Spinal cord (tissue), 10 donors: ENCODE results near the gene PRKCA. TPM values are rescaled to one million over a fixed set of nuclear protein-coding genes. Genes with fewer than 3 reads are reported as not detected.
A peak's percentile ranks its signal among the peaks of the same experiment; 100 is the strongest.

Experiments
- DNase-seq, 6 donors: peaks; one replicate each; pipeline versions ENCODE4 v3.0.0 to v3.0.0-alpha.2; 2013 to 2015; ENCODE audit warnings: low spot score in 6 of 6, low read depth in 4 of 6
- H3K27ac ChIP-seq: one replicate; pipeline ENCODE4 v1.5.1; 2013; ENCODE audit warnings: low read depth, low read length, control low read depth
- H3K27me3 ChIP-seq: one replicate; pipeline ENCODE4 v1.6.1; 2013; ENCODE audit warnings: low read length; ENCODE audit not compliant: control insufficient read depth, insufficient read depth
- H3K36me3 ChIP-seq: one replicate; pipeline ENCODE4 v1.6.1; 2013; ENCODE audit warnings: low read length; ENCODE audit not compliant: control insufficient read depth, insufficient read depth
- H3K4me1 ChIP-seq: one replicate; pipeline ENCODE4 v1.6.1; 2013; ENCODE audit warnings: low read length; ENCODE audit not compliant: control insufficient read depth, insufficient read depth
- H3K4me3 ChIP-seq: one replicate; pipeline ENCODE4 v1.5.1; 2013; ENCODE audit warnings: low read depth, low read length, control low read depth
- H3K9me3 ChIP-seq: one replicate; pipeline ENCODE4 v1.6.1; 2013; ENCODE audit warnings: low read length; ENCODE audit not compliant: control insufficient read depth, insufficient read depth
- WGBS: methylation state at CpG from one replicate; pipeline ENCODE4 v1.1.5; 2013; ENCODE audit warnings: missing lambda C conversion rate; ENCODE audit not compliant: insufficient coverage; 5-methylcytosine and 5-hydroxymethylcytosine counted together
- polyA plus RNA-seq, 2 donors: library from polyadenylated mRNA; unstranded; fragments of 120-200 nt; gene quantifications; one replicate each; pipeline ENCODE4 v1.2.1, GENCODE V29; 2013; ENCODE audit not compliant: insufficient read length in 2 of 2
- total RNA-seq, 2 donors: library from RNA; depleted of rRNA in 1 of 2; stranded (reverse); fragments of 120-200 nt in 1 of 2; fragments of >200 nt in 1 of 2; gene quantifications; one replicate each; pipeline versions ENCODE4 v1.2.3 to v1.2.4, GENCODE V29; 2013 to 2014
- donor health status: healthy.

PRKCA gene
- total and polyA plus RNA-seq, 4 donors = 42.4 to 51.3 (median 48.2) TPM

DNA sequence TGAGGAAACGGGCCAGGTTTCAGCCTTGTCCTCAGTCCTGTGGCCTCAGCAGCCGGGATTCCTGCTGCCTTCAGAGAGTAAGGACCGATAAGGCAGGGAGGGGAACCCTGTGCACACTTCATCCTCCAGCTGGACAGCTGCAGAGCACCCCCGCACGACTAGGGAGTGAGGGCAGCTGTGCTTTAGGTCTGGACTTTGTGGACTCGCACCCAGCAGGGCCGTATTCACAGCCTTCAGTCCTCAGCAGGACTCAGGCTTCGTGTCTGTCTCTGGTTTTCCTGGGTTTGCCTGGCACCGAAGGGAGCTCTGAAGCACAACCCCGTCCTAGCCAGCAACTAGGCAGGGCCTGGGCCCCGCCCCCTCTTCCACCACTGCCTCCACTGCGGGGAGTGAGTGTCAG is 486.7 kb downstream of the PRKCA start:
- H3K9me3 ChIP-seq = no peaks in the 10 kb centered on the region
- whole genome bisulfite sequencing = 57% methylated on average over 12 of the region's 12 CpGs
- H3K4me1 ChIP-seq = peaks cover 35% of the 10 kb centered on the region
- DNase-seq = no peak
- H3K4me3 ChIP-seq = no peak overlapping the region
- peaks cover 30% of the 10 kb centered on the region for H3K36me3 ChIP-seq
- no peaks in the 10 kb centered on the region for H3K27me3 ChIP-seq
- no peak overlapping the region for H3K27ac ChIP-seq

DNA sequence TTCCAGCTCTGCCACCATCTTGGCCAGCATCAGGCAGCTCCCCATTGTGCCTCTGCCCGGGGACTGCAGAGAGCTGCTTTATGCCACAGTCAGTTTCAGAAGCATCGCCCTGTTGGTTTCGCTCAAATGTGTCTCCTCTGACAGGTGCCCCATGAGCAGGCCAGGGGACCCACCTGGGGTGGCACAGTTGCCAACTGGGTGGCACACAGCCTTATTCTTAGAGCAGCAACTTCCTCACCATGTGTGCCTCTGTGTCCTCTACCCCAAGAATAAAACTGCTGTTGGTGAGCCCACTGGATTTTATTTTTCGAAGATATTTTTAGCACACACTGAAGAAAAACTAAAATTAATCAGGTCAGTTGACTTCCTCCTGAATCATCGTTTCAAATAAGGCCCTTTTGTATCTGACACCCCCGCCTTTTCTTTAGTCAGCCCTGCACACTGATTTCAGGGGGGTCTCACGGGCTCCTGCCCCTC is 487.6 kb downstream of the PRKCA start:
- Histone ChIP-seq H3K9me3 (no peaks in the 10 kb centered on the region), H3K36me3 (peaks cover 23% of the 10 kb centered on the region), H3K27me3 (no peaks in the 10 kb centered on the region), H3K27ac (no peak overlapping the region), H3K4me1 (peaks cover 31% of the 10 kb centered on the region), H3K4me3 (no peak overlapping the region)
- WGBS = 70% methylated on average over 5 of the region's 7 CpGs
- no peak for DNase-seq

DNA sequence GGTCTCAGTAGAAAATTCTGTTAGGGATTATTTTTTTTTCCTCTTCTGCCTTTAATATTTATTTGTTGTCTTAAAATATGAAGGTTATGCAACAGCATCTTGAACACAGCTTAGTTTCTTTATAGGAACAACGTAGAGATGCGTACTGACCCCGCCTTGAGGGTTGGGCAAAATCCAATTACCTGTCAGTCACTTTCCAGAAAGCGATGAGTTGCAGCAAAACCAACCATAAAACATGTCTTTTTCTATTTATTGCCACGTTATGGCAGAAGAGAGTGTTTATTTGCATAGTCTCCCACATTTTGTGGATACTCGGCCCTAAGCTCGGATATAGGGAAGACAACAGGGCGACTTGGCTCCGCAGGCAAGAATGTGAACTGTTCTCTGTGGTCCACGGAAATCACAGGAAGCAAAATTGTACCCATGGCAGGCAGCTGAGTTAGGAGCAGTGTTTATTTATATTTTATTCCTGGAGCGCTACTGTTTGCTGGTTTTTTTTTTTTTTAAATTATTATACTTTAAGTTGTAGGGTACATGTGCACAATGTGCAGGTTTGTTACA is 488.2 kb downstream of the PRKCA start:
- WGBS = 66% methylated on average over 6 of the region's 11 CpGs
- Histone ChIP-seq H3K27me3 (no peaks in the 10 kb centered on the region), H3K27ac (no peak overlapping the region), H3K4me1 (peaks cover 31% of the 10 kb centered on the region), H3K9me3 (no peaks in the 10 kb centered on the region), H3K36me3 (peaks cover 22% of the 10 kb centered on the region), H3K4me3 (no peak overlapping the region)
- DNase-seq = peak in 1 of 6 donors; percentile 46

DNA sequence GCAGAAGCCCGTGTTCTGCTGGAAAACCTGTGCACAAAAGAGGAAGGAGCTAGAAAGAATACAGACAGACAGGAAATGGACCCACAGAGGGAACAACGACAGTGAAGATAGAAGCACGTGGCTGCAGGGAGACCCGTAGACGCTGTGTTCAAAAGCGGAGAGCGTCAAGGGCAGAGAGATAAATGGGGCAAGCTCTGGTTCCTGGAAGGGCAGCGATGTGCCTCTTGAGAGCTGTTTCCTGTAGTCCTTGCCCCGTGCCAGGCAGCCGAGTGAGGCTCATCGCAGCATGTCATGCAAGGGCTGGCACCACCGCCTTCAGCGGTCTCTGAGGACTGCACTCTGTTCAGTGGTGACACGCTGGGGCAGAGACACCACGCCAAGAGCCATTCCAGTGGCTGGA is 488.9 kb downstream of the PRKCA start:
- peak in 4 of 6 donors; percentile 29 to 81 (median 53) for DNase-seq

DNA sequence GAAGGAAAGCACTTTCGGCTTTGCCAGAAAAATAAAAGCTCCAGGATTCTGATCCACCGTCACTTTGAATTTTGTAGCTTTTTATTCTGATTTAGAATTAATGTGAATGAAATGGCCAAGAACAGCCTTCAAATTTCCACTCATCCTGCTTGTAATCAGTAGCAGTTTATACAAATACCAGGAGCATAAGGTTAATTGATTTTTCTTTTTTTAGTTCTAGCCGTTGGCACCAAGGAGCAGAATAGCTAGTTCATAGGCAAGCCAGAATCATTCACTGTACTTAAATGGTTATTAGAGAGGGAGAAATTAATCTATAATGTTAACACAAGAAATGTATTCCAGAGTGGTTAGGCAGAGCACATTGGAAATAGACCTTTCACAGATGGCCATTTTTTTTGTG is 491.4 kb downstream of the PRKCA start:
- no peaks in the 10 kb centered on the region for H3K9me3 ChIP-seq
- DNase-seq = peak in 1 of 6 donors; percentile 52
- H3K27ac ChIP-seq = no peak overlapping the region
- 100% methylated on average over 1 of the region's 3 CpGs for WGBS
- H3K36me3 ChIP-seq = peaks cover 23% of the 10 kb centered on the region
- H3K4me3 ChIP-seq = no peak overlapping the region
- H3K4me1 ChIP-seq = peaks cover 31% of the 10 kb centered on the region
- no peaks in the 10 kb centered on the region for H3K27me3 ChIP-seq

More for the DNA sequence above, 488.9 kb downstream of the PRKCA start:
- WGBS = 14% methylated on average over 15 of the region's 15 CpGs
- Histone ChIP-seq H3K9me3 (no peaks in the 10 kb centered on the region), H3K27ac (peak overlapping the region; percentile 22), H3K4me1 (peaks cover 31% of the 10 kb centered on the region), H3K27me3 (no peaks in the 10 kb centered on the region), H3K4me3 (no peak overlapping the region), H3K36me3 (peaks cover 20% of the 10 kb centered on the region)

DNA sequence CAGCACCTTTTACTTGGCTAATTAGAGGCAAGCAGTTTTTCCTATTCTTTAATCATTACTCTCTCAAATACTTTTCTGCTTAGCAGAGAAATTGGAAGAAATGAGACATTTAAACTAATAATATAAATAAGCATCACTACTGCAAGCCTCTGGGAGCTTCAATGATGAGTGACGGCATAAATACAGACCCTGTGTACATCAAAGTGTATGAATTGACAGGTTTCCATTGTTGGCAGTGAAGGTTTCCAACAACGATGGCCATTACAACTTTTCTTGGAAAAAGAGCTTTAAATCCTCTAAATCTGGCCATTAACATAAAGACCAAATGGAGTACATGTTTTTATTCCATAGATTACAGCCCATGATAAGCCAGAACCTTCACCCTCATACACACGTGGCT is 493.1 kb downstream of the PRKCA start:
- peaks cover 18% of the 10 kb centered on the region for H3K4me1 ChIP-seq
- no peak for DNase-seq
- no peak overlapping the region for H3K27ac ChIP-seq
- no peak overlapping the region for H3K4me3 ChIP-seq
- 100% methylated on average over 1 of the region's 3 CpGs for WGBS
- no peaks in the 10 kb centered on the region for H3K9me3 ChIP-seq
- H3K36me3 ChIP-seq = peaks cover 11% of the 10 kb centered on the region
- H3K27me3 ChIP-seq = no peaks in the 10 kb centered on the region

DNA sequence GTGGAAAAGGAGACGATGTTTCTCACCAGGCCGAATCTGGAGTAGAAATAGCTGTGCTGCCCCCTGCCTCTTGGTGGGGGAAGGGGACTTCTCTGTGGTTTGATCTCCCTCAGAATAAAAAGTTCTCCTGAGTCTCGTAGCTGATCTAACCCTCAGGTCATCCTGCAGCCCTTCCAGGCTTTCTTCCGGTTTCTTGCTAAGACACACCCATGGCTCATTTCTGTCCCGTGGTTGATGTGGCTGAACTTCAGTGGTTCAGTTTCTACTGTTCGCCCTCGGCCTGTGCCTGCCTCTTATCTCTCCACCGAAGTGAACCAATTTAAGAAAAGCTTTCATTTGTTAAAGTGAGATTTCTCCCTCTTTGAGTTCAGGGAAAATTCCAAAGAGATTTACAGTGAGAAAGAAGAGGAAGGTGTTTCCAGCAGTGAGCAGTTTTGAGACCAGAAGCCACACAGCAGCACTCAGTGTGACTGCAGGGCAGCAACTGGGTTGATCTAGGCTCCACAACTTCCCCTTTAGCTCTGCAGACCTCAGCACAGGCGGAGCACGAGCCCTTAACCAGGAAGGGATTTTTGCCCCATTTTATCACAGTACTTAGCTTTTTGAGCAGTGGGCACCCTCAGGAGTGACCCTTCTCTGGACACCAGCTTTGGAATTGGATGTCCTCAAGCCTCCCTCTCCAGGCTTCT is 497.6 kb downstream of the PRKCA start:
- no peak overlapping the region for H3K27ac ChIP-seq
- H3K27me3 ChIP-seq = no peaks in the 10 kb centered on the region
- DNase-seq = no peak
- no peak overlapping the region for H3K4me3 ChIP-seq
- H3K4me1 ChIP-seq = no peaks in the 10 kb centered on the region
- no peaks in the 10 kb centered on the region for H3K9me3 ChIP-seq
- H3K36me3 ChIP-seq = peaks cover 22% of the 10 kb centered on the region
- 92% methylated on average over 6 of the region's 10 CpGs for WGBS

DNA sequence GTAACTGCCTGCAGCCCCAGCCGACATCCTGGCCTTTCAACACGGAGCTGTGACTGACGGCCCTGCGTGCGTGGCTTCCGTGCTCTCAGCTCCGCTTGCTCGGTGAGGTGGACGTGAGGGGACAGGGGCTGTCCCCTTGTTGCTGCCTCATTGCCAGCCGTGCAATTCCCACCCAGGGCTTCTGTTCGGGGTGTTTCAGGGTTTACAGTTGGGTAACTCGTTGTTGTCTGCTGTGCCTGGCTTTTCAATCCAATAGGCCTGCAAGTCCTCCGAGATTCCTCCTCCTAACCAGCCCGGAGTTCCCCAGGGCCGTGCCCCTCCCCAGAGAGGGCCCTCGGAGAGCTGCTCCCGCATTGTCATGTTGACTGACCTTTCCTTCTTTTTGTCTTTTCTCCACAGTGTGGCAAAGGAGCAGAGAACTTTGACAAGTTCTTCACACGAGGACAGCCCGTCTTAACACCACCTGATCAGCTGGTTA is 501.1 kb downstream of the PRKCA start:
- no peaks in the 10 kb centered on the region for H3K27me3 ChIP-seq
- 70% methylated on average over 19 of the region's 19 CpGs for whole genome bisulfite sequencing
- no peak overlapping the region for H3K27ac ChIP-seq
- no peak for DNase-seq
- H3K36me3 ChIP-seq = peaks cover 22% of the 10 kb centered on the region
- no peaks in the 10 kb centered on the region for H3K9me3 ChIP-seq
- no peak overlapping the region for H3K4me3 ChIP-seq
- peaks cover 20% of the 10 kb centered on the region for H3K4me1 ChIP-seq

DNA sequence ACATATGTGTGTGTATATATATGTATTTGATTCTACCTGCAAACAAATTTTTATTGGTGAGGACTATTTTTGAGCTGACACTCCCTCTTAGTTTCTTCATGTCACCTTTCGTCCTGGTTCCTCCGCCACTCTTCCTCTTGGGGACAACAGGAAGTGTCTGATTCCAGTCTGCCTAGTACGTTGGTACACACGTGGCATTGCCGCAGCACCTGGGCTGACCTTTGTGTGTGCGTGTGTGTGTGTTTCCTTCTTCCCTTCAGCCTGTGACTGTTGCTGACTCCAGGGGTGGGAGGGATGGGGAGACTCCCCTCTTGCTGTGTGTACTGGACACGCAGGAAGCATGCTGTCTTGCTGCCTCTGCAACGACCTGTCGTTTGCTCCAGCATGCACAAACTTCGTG is 503.2 kb downstream of the PRKCA start:
- H3K27me3 ChIP-seq = no peaks in the 10 kb centered on the region
- no peak overlapping the region for H3K4me3 ChIP-seq
- 67% methylated on average over 7 of the region's 10 CpGs for WGBS
- H3K27ac ChIP-seq = no peak overlapping the region
- no peak for DNase-seq
- no peaks in the 10 kb centered on the region for H3K9me3 ChIP-seq
- H3K4me1 ChIP-seq = peaks cover 20% of the 10 kb centered on the region
- peaks cover 22% of the 10 kb centered on the region for H3K36me3 ChIP-seq

DNA sequence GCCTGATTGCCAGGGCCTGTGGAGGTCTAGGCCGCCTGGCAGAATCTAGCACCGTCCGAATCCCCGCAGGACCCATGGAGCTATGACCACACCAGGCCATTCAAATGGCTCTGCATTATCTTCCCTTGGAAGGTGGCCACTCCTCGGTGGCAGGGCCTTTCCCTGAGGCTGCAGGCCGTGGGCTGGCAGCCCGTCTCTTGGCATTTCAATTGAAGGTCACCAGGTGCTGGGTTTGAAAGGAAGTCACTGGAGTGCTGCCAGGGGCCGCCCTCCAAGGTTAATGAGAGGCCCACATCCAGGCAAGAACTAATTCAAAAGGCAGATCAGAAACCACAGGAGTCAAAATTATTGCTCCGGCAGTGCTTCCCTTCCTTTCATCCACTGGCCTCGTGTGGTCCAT is 504.8 kb downstream of the PRKCA start:
- H3K9me3 ChIP-seq = no peaks in the 10 kb centered on the region
- peak in 2 of 6 donors; percentile 24 to 30 for DNase-seq
- H3K27ac ChIP-seq = no peak overlapping the region
- H3K4me3 ChIP-seq = no peak overlapping the region
- peaks cover 16% of the 10 kb centered on the region for H3K36me3 ChIP-seq
- WGBS = 47% methylated on average over 10 of the region's 10 CpGs
- H3K27me3 ChIP-seq = no peaks in the 10 kb centered on the region
- H3K4me1 ChIP-seq = peaks cover 20% of the 10 kb centered on the region
